Activated CD8-positive, alpha-beta memory T cell treated with anti-CD3 and anti-CD28 coated beads, Interleukin-2, amount 50 U/mL, for 1 hour (primary cell): ENCODE measurements around the gene BPIFB3.

Experiments used
- DNase-seq: peaks from one replicate; pipeline ENCODE4 v3.0.0-alpha.2; 2020; ENCODE audit errors: extremely low read depth

The BPIFB3 gene, protein sequence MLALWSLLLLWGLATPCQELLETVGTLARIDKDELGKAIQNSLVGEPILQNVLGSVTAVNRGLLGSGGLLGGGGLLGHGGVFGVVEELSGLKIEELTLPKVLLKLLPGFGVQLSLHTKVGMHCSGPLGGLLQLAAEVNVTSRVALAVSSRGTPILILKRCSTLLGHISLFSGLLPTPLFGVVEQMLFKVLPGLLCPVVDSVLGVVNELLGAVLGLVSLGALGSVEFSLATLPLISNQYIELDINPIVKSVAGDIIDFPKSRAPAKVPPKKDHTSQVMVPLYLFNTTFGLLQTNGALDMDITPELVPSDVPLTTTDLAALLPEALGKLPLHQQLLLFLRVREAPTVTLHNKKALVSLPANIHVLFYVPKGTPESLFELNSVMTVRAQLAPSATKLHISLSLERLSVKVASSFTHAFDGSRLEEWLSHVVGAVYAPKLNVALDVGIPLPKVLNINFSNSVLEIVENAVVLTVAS

GRCh38 chr20:33053291-33054106 is at the start of gene BPIFB3:
BPIFB3 (plus strand) TSS chr20:33053903; CDS start chr20:33055436, 1,533 bp downstream.
- DNase-seq: no peak

DNA sequence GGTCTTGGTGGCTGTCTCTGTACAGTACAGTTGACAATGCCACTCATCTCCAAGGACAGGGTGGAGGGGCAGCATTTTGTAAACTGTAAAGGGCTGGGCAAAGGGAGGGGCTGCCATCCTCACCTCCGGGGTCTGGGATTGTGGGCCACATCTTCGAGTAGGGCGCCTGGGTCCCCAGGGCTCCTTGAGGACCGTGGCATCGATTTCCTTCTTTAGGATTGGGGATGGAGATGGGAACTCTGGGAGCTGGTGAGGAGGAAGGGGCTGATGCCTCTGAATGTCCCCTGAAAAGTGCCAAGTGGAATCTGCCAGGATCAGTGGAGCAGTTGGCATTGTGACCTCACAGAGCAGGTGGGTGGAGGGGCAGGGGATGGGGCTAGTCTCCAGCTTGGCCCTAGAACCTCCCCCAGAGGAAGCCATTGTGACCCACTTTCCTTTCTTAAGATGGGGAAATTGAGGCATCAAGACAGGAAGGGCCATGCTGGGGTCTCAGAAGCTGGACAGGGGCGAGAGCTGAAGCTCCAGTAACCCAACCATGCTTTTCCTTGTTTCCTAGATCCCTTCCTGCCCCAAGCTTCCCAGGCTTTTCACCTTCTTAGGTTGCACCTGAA is 49.5 kb upstream of the BPIFB3 start, which contains the start of gene SUN5:
SUN5 (minus strand) TSS at position 293 of the 611 bp plus-strand sequence; CDS start at position 200, 93 bp downstream.
- DNase-seq: no peak

- no peak for DNase-seq
Observed at GRCh38 chr20:33005132-33005566, 48.6 kb upstream of the BPIFB3 start.

DNA sequence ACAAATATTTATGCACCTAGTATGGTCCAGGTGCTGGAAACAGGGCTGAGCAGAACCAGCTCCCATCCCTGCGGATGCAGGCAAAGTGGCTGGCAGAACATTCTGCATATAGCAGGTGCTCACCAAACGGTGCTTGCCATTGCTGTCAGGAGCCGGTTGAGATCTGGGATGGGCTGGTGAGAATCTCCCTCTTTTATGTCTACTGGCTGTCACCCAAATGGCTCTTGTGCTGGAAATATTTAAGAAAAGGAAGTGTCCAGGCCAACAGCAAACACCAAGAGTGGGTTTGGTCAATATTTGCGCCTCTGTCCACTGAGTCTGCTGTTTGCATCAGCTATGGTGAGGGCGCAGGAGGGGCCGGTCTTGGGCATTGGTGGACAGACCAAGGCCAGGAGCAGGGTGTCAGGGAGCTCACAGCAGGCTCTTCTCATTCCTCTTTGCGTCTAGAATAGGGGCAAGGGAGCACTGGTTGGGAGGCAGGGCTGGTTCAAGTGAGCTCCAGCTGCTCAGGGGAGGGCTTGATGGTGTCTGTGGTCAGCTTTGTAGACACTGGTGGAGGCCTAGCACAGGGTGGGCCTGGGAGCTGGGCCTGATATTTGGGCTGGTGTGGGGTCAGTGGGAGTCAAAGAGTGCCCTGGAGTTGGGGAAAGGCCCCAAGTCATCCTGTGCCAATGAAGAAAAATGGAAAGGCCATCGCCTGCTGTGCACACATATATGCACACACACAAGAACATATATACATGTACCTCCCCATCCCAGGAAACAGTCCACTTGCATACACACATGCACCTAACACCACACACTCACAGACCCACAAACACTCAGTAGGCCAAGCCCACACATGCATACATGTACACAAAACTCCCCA is 47.6 kb upstream of the BPIFB3 start:
- no peak for DNase-seq

DNA sequence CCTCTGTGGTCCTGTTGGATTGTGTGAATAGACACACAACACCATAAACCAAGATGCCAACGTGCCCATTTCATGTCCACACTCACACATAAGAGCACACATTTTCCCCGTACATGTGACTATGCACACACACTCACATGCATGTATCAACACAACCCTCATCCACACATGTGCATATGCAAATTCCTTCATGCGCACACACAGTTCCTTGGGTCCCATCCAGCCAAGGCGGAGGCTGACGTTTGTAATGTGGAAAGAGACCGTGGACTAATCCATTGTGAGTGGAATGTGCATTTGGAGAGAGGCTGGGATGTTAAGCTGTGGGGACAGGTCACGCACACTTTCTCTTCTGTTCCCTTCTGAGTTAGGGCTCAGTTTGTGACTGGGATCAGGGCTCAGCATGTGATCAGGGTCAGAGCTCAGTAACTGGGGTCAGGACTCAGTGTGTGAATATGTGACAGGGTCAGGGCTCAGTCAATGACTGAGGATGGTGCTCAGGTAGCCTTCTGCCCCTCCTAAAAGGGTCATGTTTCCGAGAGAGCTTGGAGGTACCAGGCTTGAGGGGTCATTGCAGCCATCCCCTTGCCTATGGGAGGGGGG is 46.8 kb upstream of the BPIFB3 start:
- DNase-seq: no peak

DNA sequence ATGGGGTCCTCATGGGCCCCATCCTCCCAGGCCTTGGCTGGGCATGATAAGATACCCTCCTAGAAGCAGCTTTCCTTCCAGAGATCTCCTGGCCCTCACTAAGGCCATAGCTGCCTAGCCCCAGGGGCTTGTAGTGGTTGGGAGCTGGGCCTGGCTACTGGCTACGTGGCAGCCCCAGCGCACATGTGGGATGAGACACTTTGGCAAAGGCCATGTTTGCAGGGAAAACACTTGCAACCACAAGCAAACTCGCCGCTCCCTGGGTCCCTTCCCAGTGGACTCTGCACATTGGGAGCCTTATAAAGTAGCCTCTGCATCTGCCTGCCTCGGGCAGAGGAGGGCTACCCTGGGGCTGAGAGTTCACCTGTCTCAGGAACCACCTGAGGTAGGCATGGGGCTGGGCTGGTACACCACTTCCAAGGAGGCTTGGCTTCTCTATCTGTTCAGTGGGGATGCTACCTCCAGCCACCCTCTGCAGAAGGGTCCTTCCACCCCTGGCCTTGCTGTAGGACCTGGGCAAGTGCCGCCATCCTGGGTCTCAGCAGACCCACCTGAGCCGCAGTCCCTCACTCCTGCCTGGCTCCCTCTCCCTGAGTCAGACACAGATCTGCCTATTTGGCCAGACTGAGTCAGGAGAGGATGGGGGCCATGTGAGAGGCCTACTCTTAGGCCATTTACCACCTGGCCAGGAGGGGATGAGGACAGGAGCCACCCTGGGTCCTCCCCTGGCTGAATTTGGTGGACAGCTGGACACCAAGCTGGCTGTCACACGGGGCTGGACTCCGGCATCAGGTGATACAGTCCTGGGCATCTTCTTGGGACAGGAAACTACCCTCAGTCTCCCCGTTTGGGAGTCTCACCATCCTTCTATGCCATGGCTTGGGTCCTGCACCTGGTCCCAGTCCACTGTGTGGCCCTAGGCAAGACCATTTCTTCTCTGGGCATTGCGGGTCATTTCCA is 46.0 kb upstream of the BPIFB3 start, which contains the start of gene BPIFB2:
BPIFB2 (plus strand) TSS at position 329 of the 960 bp plus-strand sequence. CDS start 871 bp downstream, outside the sequence.
- no peak for DNase-seq

- DNase-seq: no peak
Observed at GRCh38 chr20:33008336-33009213, 45.1 kb upstream of the BPIFB3 start.

- no peak for DNase-seq
Observed at GRCh38 chr20:33009214-33010132, 44.2 kb upstream of the BPIFB3 start.

GRCh38 chr20:33010133-33010504 is 43.6 kb upstream of the BPIFB3 start:
- no peak for DNase-seq

DNA sequence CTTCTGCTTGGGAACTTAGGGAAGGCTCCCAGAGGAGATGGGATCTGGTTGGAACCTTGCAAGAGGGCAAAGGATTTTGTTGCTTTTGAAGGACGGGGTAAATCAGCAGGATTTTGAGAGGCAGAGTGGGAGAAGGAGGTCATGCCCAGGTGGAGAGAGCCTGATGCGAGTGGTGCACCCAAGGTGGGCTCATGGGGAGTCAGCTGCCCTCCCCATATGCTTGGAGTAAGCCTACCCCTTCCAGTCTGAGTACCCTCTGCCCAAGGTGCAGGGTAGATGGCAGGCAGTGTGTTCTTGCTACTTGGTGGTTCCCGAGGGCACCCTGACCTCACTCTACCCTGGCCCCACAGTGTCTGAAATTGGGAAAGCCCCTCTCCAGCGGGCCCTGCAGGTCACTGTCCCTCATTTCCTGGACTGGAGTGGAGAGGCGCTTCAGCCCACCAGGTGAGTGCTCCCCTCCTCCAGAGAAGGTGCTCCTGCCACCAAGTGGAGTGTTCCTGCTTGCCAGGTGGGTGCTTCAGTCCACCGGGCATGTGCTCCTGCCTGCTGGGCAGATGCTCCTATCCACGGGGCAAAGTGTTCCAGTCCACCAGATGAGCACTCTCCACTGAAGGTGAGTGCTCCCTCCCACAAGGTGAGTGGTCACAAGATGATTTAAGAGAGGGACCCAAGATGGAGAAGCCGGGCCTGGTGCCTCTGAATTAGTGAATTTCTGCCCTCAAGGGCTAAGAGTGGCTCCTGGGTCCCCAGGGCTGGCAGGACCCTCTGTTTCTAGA is 42.8 kb upstream of the BPIFB3 start:
- DNase-seq: no peak

- no peak for DNase-seq
Observed at GRCh38 chr20:33012327-33013189, 41.1 kb upstream of the BPIFB3 start.

DNA sequence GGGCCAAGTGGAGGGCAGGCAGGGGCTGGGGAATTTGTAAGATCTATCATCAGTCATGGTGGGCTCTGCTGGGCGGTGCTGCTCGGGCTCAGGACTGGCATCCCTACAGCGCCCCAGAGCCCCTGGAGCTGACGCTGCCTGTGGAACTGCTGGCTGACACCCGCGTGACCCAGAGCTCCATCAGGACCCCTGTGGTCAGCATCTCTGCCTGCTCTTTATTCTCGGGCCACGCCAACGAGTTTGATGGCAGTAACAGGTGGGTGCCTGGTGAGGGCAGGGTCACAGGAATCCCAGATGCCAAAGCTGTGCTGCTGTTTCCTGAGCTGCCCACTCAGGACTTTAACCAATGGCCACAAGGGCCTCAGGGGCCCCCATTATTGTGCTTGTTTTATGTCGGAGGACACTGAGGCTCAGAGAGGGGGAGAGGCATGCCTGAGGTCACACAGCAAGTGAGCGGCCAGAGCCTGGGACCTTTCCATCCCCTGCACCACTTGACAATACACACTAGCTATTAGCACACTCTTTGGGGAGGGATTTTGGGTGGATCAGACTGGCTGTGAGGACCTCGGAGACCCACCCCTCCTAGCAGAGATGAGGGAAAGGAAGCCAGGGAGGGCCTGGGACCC is 39.9 kb upstream of the BPIFB3 start:
- DNase-seq: no peak

GRCh38 chr20:33014336-33015113 is 39.2 kb upstream of the BPIFB3 start:
- DNase-seq: no peak

DNA sequence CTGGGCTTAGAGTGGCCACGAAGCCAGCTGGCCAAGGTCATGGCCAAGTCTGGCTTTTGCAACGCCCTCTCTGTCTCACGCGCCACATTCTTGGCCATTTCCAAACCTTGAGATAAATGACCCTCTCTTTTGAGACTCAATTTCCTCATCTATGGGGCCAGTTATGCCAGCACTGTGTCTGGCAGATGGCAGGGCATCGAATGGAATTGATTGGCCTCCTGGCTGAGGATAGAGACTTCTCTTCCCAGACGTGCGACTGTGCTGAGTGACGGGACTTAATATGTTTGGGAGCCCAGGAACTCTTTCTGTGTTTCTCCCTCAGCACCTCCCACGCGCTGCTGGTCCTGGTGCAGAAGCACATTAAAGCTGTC is 38.6 kb upstream of the BPIFB3 start:
- DNase-seq: no peak
